ENCODE data around the gene EAPP. TPM values are rescaled to one million over a fixed set of nuclear protein-coding genes. Genes with fewer than 3 reads are reported as not detected.

The EAPP gene
- total RNA-seq, 1 experiment from 2014 or later, result 32.2 TPM

DNA sequence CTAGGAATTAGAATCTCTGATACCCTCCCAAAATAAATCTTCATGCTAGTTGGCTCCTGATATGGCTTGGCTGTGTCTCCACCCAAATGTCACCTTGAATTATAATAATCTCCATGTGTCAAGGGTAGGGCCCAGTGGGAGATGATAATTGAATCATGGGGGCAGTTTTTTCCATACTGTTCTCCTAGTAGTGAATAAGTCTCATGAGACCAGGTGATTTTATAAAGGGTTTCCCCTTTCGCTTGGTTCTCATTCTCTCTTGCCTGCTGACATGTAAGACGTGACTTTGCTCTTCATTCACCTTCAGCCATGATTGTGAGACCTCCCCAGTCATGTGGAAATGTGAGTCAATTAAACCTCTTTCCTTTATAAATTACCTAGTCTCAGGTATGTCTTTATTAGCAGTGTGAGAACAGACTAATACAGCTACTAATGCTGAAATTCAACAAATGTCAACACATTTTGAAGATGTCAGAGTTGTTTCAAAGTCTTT lies 65.3 kb downstream of the EAPP start:
- ATAC-seq (no peak), DNase-seq (ENCODE audit: low read depth, low spot score) (no peak)
- CTCF ChIA-PET, result no interaction called here
- POLR2A ChIA-PET, result no interaction called here
- no peak overlapping the region for H3K4me3 ChIP-seq (replicated peaks in 1 of 2; ENCODE audit: low read depth in 1 of 2, low read length in 2 of 2)
- BruUV-seq (replicated peaks), result no TSS peak
- H3K9me3 ChIP-seq (ENCODE audit: control insufficient read depth in 1 of 2, insufficient read depth in 1 of 2, low read depth in 1 of 2, low read length in 2 of 2), result no peaks in the 10 kb centered on the region
- no peaks in the 10 kb centered on the region for H3K27me3 ChIP-seq (ENCODE audit: insufficient read depth, low read length)
- H3K27ac ChIP-seq (ENCODE audit: low read depth, low read length), result no peak overlapping the region
- RAD21 ChIA-PET (ENCODE audit: low non-redundant PET in 1 of 2, low total read pairs in 2 of 2, uncharacterized antibody in 2 of 2, unreplicated experiment in 2 of 2), result no interaction called here
- H3K79me2 ChIP-seq (ENCODE audit: insufficient read depth, low read length), result no peaks in the 10 kb centered on the region
- no peaks in the 10 kb centered on the region for H3K9me2 ChIP-seq (ENCODE audit: insufficient read depth)
- intact Hi-C loops (cut with micrococcal nuclease), result no loop called here
- no peak for TF ChIP-seq CEBPB (IDR thresholded peaks at IDR 0.05; ENCODE audit: low read depth)
- no peaks in the 10 kb centered on the region for H3K36me3 ChIP-seq (ENCODE audit: control insufficient read depth in 1 of 2, insufficient read depth in 2 of 2, low read length in 2 of 2)
- H3K4me2 ChIP-seq (ENCODE audit: low read length), result no peak overlapping the region
- H4K20me1 ChIP-seq (ENCODE audit: insufficient read depth), result no peaks in the 10 kb centered on the region
- no peak overlapping the region for H2AFZ ChIP-seq (ENCODE audit: low read depth, low read length, poor library complexity, severe bottlenecking)
- H3K9ac ChIP-seq (ENCODE audit: low read length), result no peak overlapping the region
- no peaks in the 10 kb centered on the region; a peak in 1 of 4 replicates for H3K4me1 ChIP-seq (ENCODE audit: control insufficient read depth in 1 of 2, insufficient read depth in 2 of 2, low read length in 2 of 2)

DNA sequence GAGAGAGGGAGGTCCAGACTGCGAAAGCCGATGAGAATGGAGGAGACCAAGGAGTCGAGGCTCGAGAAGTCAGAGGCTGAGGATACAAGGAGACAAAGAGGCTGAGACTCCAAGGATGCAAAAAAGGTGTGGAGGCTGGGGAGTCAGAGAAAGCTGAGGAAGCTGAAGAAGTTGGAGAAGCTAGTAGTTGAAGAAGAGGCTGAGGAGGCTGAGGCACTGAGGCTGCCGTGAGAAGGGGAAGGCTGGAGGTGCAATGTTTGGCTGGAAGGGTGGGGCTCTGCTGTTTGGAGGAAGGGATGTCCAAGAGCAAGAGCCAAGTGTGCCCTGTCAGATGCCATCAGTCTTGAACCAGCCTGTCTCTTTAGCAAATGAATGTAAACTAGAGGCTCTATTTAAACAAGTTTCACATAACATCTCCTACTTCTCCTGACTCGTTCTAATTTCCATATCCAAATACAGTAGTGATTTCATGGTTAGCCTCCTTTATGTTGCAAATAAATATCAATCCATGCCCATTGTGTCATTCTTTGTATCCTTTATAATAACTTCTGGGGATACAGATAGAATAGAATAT lies 66.7 kb downstream of the EAPP start:
- ChIA-PET CTCF (no interaction called here), RAD21 (ENCODE audit: low non-redundant PET in 1 of 2, low total read pairs in 2 of 2, uncharacterized antibody in 2 of 2, unreplicated experiment in 2 of 2) (no interaction called here), POLR2A (interaction anchor here (0.6 to 1.1 kb wide), 2 partner anchors 12 to 41 kb away, joined by 3 to 7 read pairs; no protein-coding TSS in a partner anchor)
- DNase-seq (ENCODE audit: low read depth, low spot score) (no peak), ATAC-seq (no peak)
- no peaks in the 10 kb centered on the region for H3K9me3 ChIP-seq (ENCODE audit: control insufficient read depth in 1 of 2, insufficient read depth in 1 of 2, low read depth in 1 of 2, low read length in 2 of 2)
- H3K79me2 ChIP-seq (ENCODE audit: insufficient read depth, low read length), result no peaks in the 10 kb centered on the region
- intact Hi-C loops (cut with micrococcal nuclease), result no loop called here
- no peaks in the 10 kb centered on the region for H3K27me3 ChIP-seq (ENCODE audit: insufficient read depth, low read length)
- BruUV-seq (replicated peaks), result no TSS peak
- no peaks in the 10 kb centered on the region for H4K20me1 ChIP-seq (ENCODE audit: insufficient read depth)
- no peaks in the 10 kb centered on the region for H3K36me3 ChIP-seq (ENCODE audit: control insufficient read depth in 1 of 2, insufficient read depth in 2 of 2, low read length in 2 of 2)
- no peak overlapping the region for H3K4me3 ChIP-seq (replicated peaks in 1 of 2; ENCODE audit: low read depth in 1 of 2, low read length in 2 of 2)
- H3K4me2 ChIP-seq (ENCODE audit: low read length), result no peak overlapping the region
- H2AFZ ChIP-seq (ENCODE audit: low read depth, low read length, poor library complexity, severe bottlenecking), result no peak overlapping the region
- H3K9ac ChIP-seq (ENCODE audit: low read length), result no peak overlapping the region
- H3K4me1 ChIP-seq (ENCODE audit: control insufficient read depth in 1 of 2, insufficient read depth in 2 of 2, low read length in 2 of 2), result peaks cover 0 to 2% of the 10 kb centered on the region in 2 experiments; a peak in 1 of 4 replicates
- no peak for TF ChIP-seq ZFX (IDR thresholded peaks at IDR 0.05)
- no peak for TF ChIP-seq POLR2A (IDR thresholded peaks at IDR 0.05; ENCODE audit: borderline replicate concordance, extremely low read depth, insufficient read depth, insufficient read length)
- TF ChIP-seq, protein P1, sequence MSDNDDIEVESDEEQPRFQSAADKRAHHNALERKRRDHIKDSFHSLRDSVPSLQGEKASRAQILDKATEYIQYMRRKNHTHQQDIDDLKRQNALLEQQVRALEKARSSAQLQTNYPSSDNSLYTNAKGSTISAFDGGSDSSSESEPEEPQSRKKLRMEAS (IDR thresholded peaks at IDR 0.05), result no peak
- TF ChIP-seq, protein P2, sequence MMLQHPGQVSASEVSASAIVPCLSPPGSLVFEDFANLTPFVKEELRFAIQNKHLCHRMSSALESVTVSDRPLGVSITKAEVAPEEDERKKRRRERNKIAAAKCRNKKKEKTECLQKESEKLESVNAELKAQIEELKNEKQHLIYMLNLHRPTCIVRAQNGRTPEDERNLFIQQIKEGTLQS (IDR thresholded peaks at IDR 0.05), result no peak
- no peak for TF ChIP-seq EZH2phosphoT487 (IDR thresholded peaks at IDR 0.05; ENCODE audit: borderline replicate concordance)
- TF ChIP-seq FOSL1 (IDR thresholded peaks at IDR 0.05; ENCODE audit: low read depth), result no peak
- TF ChIP-seq RAD21 (IDR thresholded peaks at IDR 0.05; ENCODE audit: low read depth), result no peak
- no peak for TF ChIP-seq EZH2 (IDR thresholded peaks at IDR 0.05)
- no peak for TF ChIP-seq SRF (IDR thresholded peaks at IDR 0.05; ENCODE audit: low read depth)
- no peak for TF ChIP-seq SIN3A (IDR thresholded peaks at IDR 0.05; ENCODE audit: low read depth)
- TF ChIP-seq ZNF274 (IDR thresholded peaks at IDR 0.05; ENCODE audit: low read depth, low read length), result no peak
- no peak for TF ChIP-seq SP1 (IDR thresholded peaks at IDR 0.05; ENCODE audit: low read depth)
- no peak for TF ChIP-seq TCF7L2 (IDR thresholded peaks at IDR 0.05; ENCODE audit: borderline replicate concordance, extremely low read depth, insufficient read depth, insufficient read length)
- TF ChIP-seq, protein P3, sequence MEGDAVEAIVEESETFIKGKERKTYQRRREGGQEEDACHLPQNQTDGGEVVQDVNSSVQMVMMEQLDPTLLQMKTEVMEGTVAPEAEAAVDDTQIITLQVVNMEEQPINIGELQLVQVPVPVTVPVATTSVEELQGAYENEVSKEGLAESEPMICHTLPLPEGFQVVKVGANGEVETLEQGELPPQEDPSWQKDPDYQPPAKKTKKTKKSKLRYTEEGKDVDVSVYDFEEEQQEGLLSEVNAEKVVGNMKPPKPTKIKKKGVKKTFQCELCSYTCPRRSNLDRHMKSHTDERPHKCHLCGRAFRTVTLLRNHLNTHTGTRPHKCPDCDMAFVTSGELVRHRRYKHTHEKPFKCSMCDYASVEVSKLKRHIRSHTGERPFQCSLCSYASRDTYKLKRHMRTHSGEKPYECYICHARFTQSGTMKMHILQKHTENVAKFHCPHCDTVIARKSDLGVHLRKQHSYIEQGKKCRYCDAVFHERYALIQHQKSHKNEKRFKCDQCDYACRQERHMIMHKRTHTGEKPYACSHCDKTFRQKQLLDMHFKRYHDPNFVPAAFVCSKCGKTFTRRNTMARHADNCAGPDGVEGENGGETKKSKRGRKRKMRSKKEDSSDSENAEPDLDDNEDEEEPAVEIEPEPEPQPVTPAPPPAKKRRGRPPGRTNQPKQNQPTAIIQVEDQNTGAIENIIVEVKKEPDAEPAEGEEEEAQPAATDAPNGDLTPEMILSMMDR (IDR thresholded peaks at IDR 0.05 in 2 of 3, conservative IDR thresholded peaks at IDR 0.05 in 1 of 3; ENCODE audit: borderline replicate concordance in 1 of 3, insufficient read depth in 1 of 3, low read depth in 2 of 3, low read length in 2 of 3), result no peak
- no peaks in the 10 kb centered on the region for H3K9me2 ChIP-seq (ENCODE audit: insufficient read depth)
- H3K27ac ChIP-seq (ENCODE audit: low read depth, low read length), result no peak overlapping the region
